MM.1S (cell line): Measurements from ENCODE around the gene AAMDC.

Experiments used
- DNase-seq: peaks from one replicate; pipeline ENCODE4 v3.0.0-alpha.2; 2015
- H2AFZ ChIP-seq: fragments of 300-600 bp; sonication (generic); 2 replicates; pipeline ENCODE4 v1.6.0; 2016; ENCODE audit warnings: antibody characterized with exemption, low read length
- H3F3A ChIP-seq: fragments of 300-600 bp; sonication (generic); 2 replicates; pipeline ENCODE4 v1.6.1; 2016; ENCODE audit warnings: mild to moderate bottlenecking, antibody characterized with exemption, low read length, moderate library complexity, mixed read lengths; ENCODE audit not compliant: insufficient read depth
- H3K27ac ChIP-seq: fragments of 300-600 bp; sonication (generic); 2 replicates; pipeline ENCODE4 v1.5.1; 2016; ENCODE audit warnings: mild to moderate bottlenecking, low read length
- H3K27me3 ChIP-seq: fragments of 300-600 bp; sonication (generic); replicated peaks from 2 replicates; pipeline ENCODE4 v1.6.0; 2016; ENCODE audit warnings: low read length; ENCODE audit not compliant: insufficient read depth
- H3K36me3 ChIP-seq: fragments of 300-600 bp; sonication (generic); replicated peaks from 2 replicates; pipeline ENCODE4 v1.6.1; 2016; ENCODE audit warnings: mild to moderate bottlenecking, low read length, mixed read lengths; ENCODE audit not compliant: insufficient read depth
- H3K4me1 ChIP-seq: fragments of 300-600 bp; sonication (generic); 2 replicates; pipeline ENCODE4 v1.6.1; 2016; ENCODE audit warnings: low read length, mixed read lengths
- H3K4me2 ChIP-seq: fragments of 300-600 bp; sonication (generic); 2 replicates; pipeline ENCODE4 v1.6.0; 2016; ENCODE audit warnings: low read depth, low read length
- H3K4me3 ChIP-seq: fragments of 300-600 bp; sonication (generic); 2 replicates; pipeline ENCODE4 v1.5.1; 2016; ENCODE audit warnings: low read length, mixed read lengths
- H3K79me2 ChIP-seq: fragments of 300-600 bp; sonication (generic); 2 replicates; pipeline ENCODE4 v1.6.1; 2016; ENCODE audit warnings: mixed run types, low read length, mixed read lengths
- H3K9ac ChIP-seq: fragments of 300-600 bp; sonication (generic); 2 replicates; pipeline ENCODE4 v1.6.1; 2016; ENCODE audit warnings: low read length, mixed read lengths
- H3K9me2 ChIP-seq: fragments of 300-600 bp; sonication (generic); replicated peaks from 2 replicates; pipeline ENCODE4 v1.6.1; 2016; ENCODE audit warnings: mild to moderate bottlenecking, low read length, mixed read lengths; ENCODE audit not compliant: insufficient read depth
- H3K9me3 ChIP-seq: fragments of 300-600 bp; sonication (generic); replicated peaks from 2 replicates; pipeline ENCODE4 v1.6.1; 2016; ENCODE audit warnings: mild to moderate bottlenecking, low read length, mixed read lengths; ENCODE audit not compliant: insufficient read depth
- H4K20me1 ChIP-seq: fragments of 300-600 bp; sonication (generic); 2 replicates; pipeline ENCODE4 v1.6.1; 2016; ENCODE audit warnings: mild to moderate bottlenecking, low read length, moderate library complexity, mixed read lengths; ENCODE audit not compliant: insufficient read depth
- CTCF ChIP-seq: fragments of 300-600 bp; sonication (generic); IDR thresholded peaks from 2 replicates; pipeline ENCODE4 v1.5.1; 2016; ENCODE audit warnings: antibody characterized with exemption, low read length, mixed read lengths
- EZH2 ChIP-seq: fragments of 300-600 bp; sonication (generic); optimal IDR thresholded peaks from 2 replicates; pipeline ENCODE3; 2017; ENCODE audit warnings: low read depth, mild to moderate bottlenecking, antibody characterized with exemption, low read length, mixed read lengths
- EZH2phosphoT487 ChIP-seq: fragments of 300-600 bp; sonication (generic); IDR thresholded peaks from 2 replicates; pipeline ENCODE4 v1.6.1; 2018; ENCODE audit warnings: antibody characterized with exemption, low read length

AAMDC gene

GRCh38 chr11:77799338-77799737 is 21.6 kb upstream of the AAMDC start:
- Histone ChIP-seq H3F3A (no peaks in the 10 kb centered on the region; the same call in 1 of the 2 replicates), H3K79me2 (peaks cover 90% of the 10 kb centered on the region), H3K4me2 (no peak overlapping the region), H3K9me3 (no peaks in the 10 kb centered on the region), H3K9me2 (no peaks in the 10 kb centered on the region), H3K9ac (no peak overlapping the region), H3K4me3 (no peak overlapping the region), H2AFZ (no peak overlapping the region), H4K20me1 (no peaks in the 10 kb centered on the region; the same call in 1 of the 2 replicates), H3K4me1 (no peaks in the 10 kb centered on the region), H3K36me3 (no peaks in the 10 kb centered on the region), H3K27ac (no peak overlapping the region), H3K27me3 (no peaks in the 10 kb centered on the region)
- no peak for DNase-seq
- no peak for TF ChIP-seq CTCF

GRCh38 chr11:77800449-77800848 is 20.5 kb upstream of the AAMDC start:
- no peak overlapping the region for H3K4me2 ChIP-seq
- H3K4me1 ChIP-seq = no peaks in the 10 kb centered on the region
- no peak overlapping the region for H2AFZ ChIP-seq
- no peak overlapping the region for H3K4me3 ChIP-seq
- TF ChIP-seq CTCF = no peak
- no peak for TF ChIP-seq EZH2phosphoT487
- no peak for TF ChIP-seq EZH2
- H3K9ac ChIP-seq = no peak overlapping the region
- H3K9me3 ChIP-seq = no peaks in the 10 kb centered on the region
- no peak overlapping the region for H3K27ac ChIP-seq
- no peaks in the 10 kb centered on the region for H3K36me3 ChIP-seq
- DNase-seq = no peak
- no peaks in the 10 kb centered on the region for H3K9me2 ChIP-seq
- H4K20me1 ChIP-seq = 0 out of 2 replicates have a peak, but pooled peaks cover under 1% of the 10 kb centered on the region
- peaks cover 90% of the 10 kb centered on the region for H3K79me2 ChIP-seq
- no peaks in the 10 kb centered on the region for H3K27me3 ChIP-seq
- no peaks in the 10 kb centered on the region; the same call in 1 of the 2 replicates for H3F3A ChIP-seq

- 0 out of 2 replicates have a peak, but pooled peaks cover 3% of the 10 kb centered on the region for H4K20me1 ChIP-seq
- peaks cover 90% of the 10 kb centered on the region for H3K79me2 ChIP-seq
- no peaks in the 10 kb centered on the region for H3K9me3 ChIP-seq
- no peak overlapping the region for H3K27ac ChIP-seq
- no peaks in the 10 kb centered on the region for H3K27me3 ChIP-seq
- no peaks in the 10 kb centered on the region for H3K9me2 ChIP-seq
- H3F3A ChIP-seq = no peaks in the 10 kb centered on the region; the same call in 1 of the 2 replicates
- no peak overlapping the region for H3K4me3 ChIP-seq
- no peaks in the 10 kb centered on the region for H3K4me1 ChIP-seq
- H2AFZ ChIP-seq = no peak overlapping the region
- no peak for DNase-seq
- no peaks in the 10 kb centered on the region for H3K36me3 ChIP-seq
- no peak overlapping the region for H3K4me2 ChIP-seq
- TF ChIP-seq CTCF (no peak), EZH2phosphoT487 (no peak), EZH2 (no peak)
- no peak overlapping the region for H3K9ac ChIP-seq
Observed at GRCh38 chr11:77801477-77801876, 19.5 kb upstream of the AAMDC start.
